ENCODE results near the gene TAOK3.

DNA sequence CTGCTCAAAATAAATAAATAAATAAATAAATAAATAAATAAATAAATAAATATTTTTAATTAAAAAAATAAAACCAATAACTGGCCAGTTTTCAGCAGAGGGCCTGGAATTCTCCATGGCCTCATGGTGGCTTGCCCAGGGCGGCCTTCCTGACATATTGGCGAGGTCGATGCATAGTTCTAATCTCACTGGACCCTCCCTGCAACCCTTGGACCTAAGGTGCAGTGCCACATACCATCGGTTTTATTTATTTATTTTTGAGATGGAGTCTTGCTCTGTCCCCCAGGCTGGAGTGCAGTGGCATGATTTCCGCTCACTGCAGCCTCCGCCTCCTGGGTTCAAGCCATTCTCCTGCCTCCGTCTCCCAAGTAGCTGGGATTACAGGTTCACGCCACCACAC lies 265.0 kb downstream of the TAOK3 start:
- TF ChIP-seq, protein P1, sequence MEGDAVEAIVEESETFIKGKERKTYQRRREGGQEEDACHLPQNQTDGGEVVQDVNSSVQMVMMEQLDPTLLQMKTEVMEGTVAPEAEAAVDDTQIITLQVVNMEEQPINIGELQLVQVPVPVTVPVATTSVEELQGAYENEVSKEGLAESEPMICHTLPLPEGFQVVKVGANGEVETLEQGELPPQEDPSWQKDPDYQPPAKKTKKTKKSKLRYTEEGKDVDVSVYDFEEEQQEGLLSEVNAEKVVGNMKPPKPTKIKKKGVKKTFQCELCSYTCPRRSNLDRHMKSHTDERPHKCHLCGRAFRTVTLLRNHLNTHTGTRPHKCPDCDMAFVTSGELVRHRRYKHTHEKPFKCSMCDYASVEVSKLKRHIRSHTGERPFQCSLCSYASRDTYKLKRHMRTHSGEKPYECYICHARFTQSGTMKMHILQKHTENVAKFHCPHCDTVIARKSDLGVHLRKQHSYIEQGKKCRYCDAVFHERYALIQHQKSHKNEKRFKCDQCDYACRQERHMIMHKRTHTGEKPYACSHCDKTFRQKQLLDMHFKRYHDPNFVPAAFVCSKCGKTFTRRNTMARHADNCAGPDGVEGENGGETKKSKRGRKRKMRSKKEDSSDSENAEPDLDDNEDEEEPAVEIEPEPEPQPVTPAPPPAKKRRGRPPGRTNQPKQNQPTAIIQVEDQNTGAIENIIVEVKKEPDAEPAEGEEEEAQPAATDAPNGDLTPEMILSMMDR (IDR thresholded peaks at IDR 0.05; ENCODE audit: low read depth, low read length): no peak
- TF ChIP-seq POLR2A (IDR thresholded peaks at IDR 0.05; ENCODE audit: extremely low read depth, insufficient read length): no peak
